ENCODE results near the gene PPM1K.

GRCh38 chr4:88276952-88277710, 7.2 kb downstream of the PPM1K start:
- TF ChIP-seq SMC3 (conservative IDR thresholded peaks at IDR 0.05; ENCODE audit: poor library complexity) (no peak), POLR2AphosphoS5 (IDR thresholded peaks at IDR 0.05) (no peak), TAF1 (IDR thresholded peaks at IDR 0.05; ENCODE audit: low read depth) (no peak), CTCF (IDR thresholded peaks at IDR 0.05; ENCODE audit: poor library complexity, severe bottlenecking) (no peak), EZH2 (IDR thresholded peaks at IDR 0.05; ENCODE audit: borderline replicate concordance, insufficient read depth, low read length, poor library complexity, severe bottlenecking) (no peak)
